ENCODE measurements around the gene CAPZA3. TPM values are rescaled to one million over a fixed set of nuclear protein-coding genes. Genes with fewer than 3 reads are reported as not detected.

CAPZA3 gene
- total RNA-seq, 1 donor from 2014 or later = 0.36 TPM

GRCh38 chr12:18719922-18720510, 17.9 kb upstream of the CAPZA3 start:
- TF ChIP-seq, protein P1, sequence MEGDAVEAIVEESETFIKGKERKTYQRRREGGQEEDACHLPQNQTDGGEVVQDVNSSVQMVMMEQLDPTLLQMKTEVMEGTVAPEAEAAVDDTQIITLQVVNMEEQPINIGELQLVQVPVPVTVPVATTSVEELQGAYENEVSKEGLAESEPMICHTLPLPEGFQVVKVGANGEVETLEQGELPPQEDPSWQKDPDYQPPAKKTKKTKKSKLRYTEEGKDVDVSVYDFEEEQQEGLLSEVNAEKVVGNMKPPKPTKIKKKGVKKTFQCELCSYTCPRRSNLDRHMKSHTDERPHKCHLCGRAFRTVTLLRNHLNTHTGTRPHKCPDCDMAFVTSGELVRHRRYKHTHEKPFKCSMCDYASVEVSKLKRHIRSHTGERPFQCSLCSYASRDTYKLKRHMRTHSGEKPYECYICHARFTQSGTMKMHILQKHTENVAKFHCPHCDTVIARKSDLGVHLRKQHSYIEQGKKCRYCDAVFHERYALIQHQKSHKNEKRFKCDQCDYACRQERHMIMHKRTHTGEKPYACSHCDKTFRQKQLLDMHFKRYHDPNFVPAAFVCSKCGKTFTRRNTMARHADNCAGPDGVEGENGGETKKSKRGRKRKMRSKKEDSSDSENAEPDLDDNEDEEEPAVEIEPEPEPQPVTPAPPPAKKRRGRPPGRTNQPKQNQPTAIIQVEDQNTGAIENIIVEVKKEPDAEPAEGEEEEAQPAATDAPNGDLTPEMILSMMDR (IDR thresholded peaks at IDR 0.05; ENCODE audit: unreplicated experiment) = no peak
- Mint-ChIP-seq H3K27me3 (no peaks in the 10 kb centered on the region), H3K27ac (no peak overlapping the region), H3K4me3 (ENCODE audit: low read depth) (no peak overlapping the region), H3K9me3 (ENCODE audit: low read depth) (peaks cover 12% of the 10 kb centered on the region), H3K4me1 (ENCODE audit: low read depth) (peaks cover 2% of the 10 kb centered on the region), H3K36me3 (ENCODE audit: insufficient read depth) (no peaks in the 10 kb centered on the region)
- DNase-seq (ENCODE audit: low spot score, unreplicated experiment) = no peak

DNA sequence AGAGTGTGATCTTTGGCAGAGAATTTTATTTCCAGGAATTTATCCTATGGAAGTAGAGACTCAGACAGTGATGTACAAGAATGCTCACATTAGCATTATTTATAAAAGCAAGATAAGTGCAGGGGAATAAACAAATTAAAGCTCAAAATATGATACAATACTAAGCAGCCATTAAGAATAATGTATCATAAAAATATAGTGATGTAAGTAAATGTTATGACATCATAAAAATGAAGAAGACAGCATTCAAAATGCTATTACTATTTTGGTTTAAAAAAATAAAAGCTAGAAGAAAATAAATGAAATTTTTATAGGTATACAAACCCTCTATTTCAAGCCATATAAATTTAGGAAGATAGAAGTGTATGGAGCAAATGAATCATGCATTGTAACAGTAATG, 17.2 kb upstream of the CAPZA3 start:
- H3K27me3 Mint-ChIP-seq = no peaks in the 10 kb centered on the region

GRCh38 chr12:18721452-18721851, 16.5 kb upstream of the CAPZA3 start:
- Mint-ChIP-seq H3K4me1 (ENCODE audit: low read depth) (peaks cover 2% of the 10 kb centered on the region), H3K4me3 (ENCODE audit: low read depth) (no peak overlapping the region), H3K27ac (no peak overlapping the region), H3K27me3 (no peaks in the 10 kb centered on the region), H3K36me3 (ENCODE audit: insufficient read depth) (no peaks in the 10 kb centered on the region), H3K9me3 (ENCODE audit: low read depth) (peaks cover 8% of the 10 kb centered on the region)
- DNase-seq (ENCODE audit: low spot score, unreplicated experiment) = no peak
- TF ChIP-seq, protein P1 (IDR thresholded peaks at IDR 0.05; ENCODE audit: unreplicated experiment) = no peak

More for the DNA sequence above, 17.2 kb upstream of the CAPZA3 start:
- TF ChIP-seq, protein P1 (IDR thresholded peaks at IDR 0.05; ENCODE audit: unreplicated experiment) = no peak
- H3K36me3 Mint-ChIP-seq (ENCODE audit: insufficient read depth) = no peaks in the 10 kb centered on the region
- DNase-seq (ENCODE audit: low spot score, unreplicated experiment) = no peak
- peaks cover 2% of the 10 kb centered on the region for H3K4me1 Mint-ChIP-seq (ENCODE audit: low read depth)
- no peak overlapping the region for H3K27ac Mint-ChIP-seq
- H3K4me3 Mint-ChIP-seq (ENCODE audit: low read depth) = no peak overlapping the region
- H3K9me3 Mint-ChIP-seq (ENCODE audit: low read depth) = peaks cover 12% of the 10 kb centered on the region

DNA sequence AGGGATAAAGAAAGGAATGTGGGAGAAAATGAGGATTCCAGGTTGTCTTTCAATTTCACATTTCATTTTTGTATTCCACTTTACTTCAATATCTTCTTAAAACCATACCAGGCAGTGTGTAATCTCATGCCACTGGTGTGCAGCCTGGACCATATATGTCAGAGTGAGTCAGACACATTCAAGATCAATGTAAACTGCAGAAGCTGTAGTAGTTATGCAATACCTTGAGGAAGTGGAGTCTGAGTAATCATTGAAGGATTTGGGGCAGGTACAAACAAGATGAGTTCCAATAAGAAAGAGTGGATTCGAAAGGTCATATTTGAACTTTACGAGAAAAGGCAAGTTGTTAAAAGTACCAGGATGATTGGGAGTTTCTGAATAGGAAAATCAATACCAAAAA, 14.2 kb upstream of the CAPZA3 start:
- TF ChIP-seq, protein P1 (IDR thresholded peaks at IDR 0.05; ENCODE audit: unreplicated experiment) = no peak
- Mint-ChIP-seq H3K36me3 (ENCODE audit: insufficient read depth) (no peaks in the 10 kb centered on the region), H3K27ac (no peak overlapping the region), H3K9me3 (ENCODE audit: low read depth) (peaks cover 6% of the 10 kb centered on the region), H3K27me3 (no peaks in the 10 kb centered on the region), H3K4me3 (ENCODE audit: low read depth) (no peak overlapping the region), H3K4me1 (ENCODE audit: low read depth) (peaks cover 9% of the 10 kb centered on the region)
- no peak for DNase-seq (ENCODE audit: low spot score, unreplicated experiment)

DNA sequence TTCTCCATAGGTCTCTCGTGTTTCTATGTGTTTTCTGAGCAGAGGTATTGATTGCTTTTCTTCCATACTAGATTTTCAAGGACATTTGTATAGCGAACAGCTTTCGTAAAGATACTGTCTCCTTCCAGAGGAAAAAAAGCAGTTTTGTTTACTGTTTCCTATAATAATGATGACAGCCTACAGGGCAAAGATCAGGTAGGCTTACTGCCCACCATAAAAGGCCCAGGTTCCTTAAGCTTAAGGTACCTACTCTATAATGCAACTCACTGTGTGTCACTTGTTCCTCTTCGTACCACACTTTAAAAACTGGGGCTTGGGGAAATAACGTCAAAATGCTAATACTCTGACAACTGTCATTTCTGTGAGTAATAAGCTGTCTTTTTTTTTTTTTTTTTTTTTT, 6.8 kb upstream of the CAPZA3 start:
- Mint-ChIP-seq H3K4me1 (ENCODE audit: low read depth) (peaks cover 16% of the 10 kb centered on the region), H3K27ac (no peak overlapping the region), H3K4me3 (ENCODE audit: low read depth) (no peak overlapping the region)

More for the DNA sequence above, 6.8 kb upstream of the CAPZA3 start:
- DNase-seq (ENCODE audit: low spot score, unreplicated experiment) = no peak
- H3K27me3 Mint-ChIP-seq = no peaks in the 10 kb centered on the region
- TF ChIP-seq, protein P1 (IDR thresholded peaks at IDR 0.05; ENCODE audit: unreplicated experiment) = no peak
- peaks cover 18% of the 10 kb centered on the region for H3K9me3 Mint-ChIP-seq (ENCODE audit: low read depth)
- peaks cover 3% of the 10 kb centered on the region for H3K36me3 Mint-ChIP-seq (ENCODE audit: insufficient read depth)

Measured in progenitor cell of endocrine pancreas (in vitro differentiated cells).